HG03378 (cell line): ENCODE data around the gene SMOC2.
"Not testable (repeated sequence)": the region's sequence is repeated elsewhere in the genome, so short reads cannot be mapped to it uniquely, and the experiment has no call there.

Source experiments
- ATAC-seq: cut with Tn5 transposase; IDR thresholded peaks from one replicate; pipeline ENCODE4 v1.9.1; 2021; ENCODE audit warnings: mild to moderate bottlenecking, moderate library complexity; ENCODE audit not compliant: unreplicated experiment

SMOC2 gene

DNA sequence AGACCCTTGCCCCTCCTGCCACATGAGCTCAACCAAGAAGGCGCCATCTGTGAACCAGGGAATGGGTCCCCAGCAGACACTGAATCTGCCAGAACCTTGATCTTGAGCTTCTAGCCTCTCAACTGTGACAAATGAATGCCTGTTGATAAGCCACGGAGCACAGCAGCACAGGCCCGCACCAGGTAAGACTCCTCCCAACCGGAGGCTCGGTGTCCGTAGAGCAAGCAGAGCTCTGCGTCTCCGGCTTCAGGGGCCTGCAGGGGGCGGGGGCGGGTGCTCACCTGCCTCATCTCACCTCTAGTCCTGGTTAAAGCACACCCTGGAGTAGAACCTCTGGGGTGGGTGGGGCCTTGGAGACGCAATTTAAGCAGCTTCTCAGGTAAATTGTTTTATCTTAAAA, 122.7 kb downstream of the SMOC2 start:
- no peak for ATAC-seq

DNA sequence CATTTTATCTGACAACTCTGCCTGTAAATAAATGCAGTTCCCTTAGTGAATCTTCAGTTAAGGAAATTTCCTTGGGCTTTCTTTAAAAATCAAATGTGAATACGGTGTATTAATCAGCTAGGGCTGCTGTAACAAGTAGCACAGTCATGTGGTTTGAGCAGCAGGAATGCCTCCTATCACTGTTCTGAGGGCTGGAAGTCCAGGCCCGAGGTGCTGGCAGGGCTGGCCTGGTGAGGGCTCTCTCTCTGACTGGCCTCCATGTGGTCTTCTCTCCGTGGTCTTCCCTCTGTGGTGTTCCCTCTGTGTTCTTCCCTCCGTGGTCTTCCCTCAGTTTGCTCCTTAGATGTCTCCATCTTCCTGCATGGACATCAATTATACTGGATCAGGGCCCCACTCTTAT, 124.1 kb downstream of the SMOC2 start:
- no peak for ATAC-seq

DNA sequence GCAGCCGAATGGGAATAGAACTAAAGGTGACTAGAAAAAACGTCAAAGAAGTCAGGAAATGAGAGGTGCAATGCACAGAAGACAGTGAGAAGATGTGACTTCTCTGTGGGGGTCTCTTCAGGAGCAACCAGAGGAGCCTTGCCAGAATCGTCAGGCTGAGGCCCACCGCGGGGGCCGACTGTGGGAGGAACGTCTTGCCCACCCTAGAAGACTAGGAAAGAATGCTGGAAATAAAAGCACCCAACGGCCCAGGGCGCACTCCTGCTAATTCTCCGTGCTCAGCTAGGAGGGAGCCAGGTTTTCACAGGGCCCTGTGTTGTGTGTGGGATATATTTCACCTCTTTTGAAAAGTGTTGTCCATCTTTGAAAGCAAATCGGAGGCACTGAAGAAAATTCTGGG, 129.2 kb downstream of the SMOC2 start:
- no peak for ATAC-seq

DNA sequence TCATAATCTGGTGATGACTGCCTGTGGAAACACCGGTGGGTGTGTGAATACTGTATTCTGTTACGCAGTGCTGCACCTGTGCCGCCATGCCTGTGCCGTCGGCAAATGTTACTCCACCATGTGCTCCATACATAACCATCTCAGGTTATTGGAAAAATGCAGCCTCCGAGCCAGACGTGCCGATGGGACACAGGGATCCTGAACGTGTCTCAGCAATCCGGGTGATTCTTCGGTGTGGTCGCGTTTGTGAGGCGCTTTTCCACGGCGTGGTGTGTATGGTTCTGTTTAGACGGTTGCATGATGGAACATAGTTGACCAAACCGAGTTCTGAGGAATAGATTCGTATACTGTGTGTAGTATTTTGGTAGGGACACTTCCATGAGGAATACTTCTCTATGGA, 130.3 kb downstream of the SMOC2 start:
- ATAC-seq = no peak

DNA sequence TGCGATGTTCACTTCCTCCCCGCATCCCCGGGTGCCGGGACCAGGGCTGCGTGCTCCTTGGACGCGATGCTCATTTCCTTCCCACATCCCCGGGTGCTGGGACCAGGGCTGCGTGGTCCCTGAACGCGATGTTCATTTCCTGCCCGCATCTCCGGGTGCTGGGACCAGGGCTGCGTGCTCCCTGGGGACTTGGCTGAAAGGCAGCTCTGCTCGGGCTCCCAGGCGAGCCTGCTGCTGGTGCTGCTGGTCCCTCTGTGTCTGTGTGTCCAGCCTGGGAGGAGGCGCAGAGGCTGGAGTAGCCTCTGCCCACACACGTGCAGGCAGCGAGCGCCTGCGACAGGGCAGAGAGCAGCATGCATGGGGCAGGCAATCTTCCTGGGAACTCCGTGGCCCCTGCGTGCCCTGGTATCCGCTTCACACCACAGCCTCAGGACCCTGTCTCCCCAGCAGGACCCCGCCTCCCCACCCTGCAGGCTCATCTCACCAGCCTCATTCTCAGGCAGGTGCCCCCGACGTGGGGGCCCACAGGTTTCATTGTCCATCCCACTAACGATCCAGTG, 132.4 kb downstream of the SMOC2 start:
- not testable (repeated sequence) for ATAC-seq

DNA sequence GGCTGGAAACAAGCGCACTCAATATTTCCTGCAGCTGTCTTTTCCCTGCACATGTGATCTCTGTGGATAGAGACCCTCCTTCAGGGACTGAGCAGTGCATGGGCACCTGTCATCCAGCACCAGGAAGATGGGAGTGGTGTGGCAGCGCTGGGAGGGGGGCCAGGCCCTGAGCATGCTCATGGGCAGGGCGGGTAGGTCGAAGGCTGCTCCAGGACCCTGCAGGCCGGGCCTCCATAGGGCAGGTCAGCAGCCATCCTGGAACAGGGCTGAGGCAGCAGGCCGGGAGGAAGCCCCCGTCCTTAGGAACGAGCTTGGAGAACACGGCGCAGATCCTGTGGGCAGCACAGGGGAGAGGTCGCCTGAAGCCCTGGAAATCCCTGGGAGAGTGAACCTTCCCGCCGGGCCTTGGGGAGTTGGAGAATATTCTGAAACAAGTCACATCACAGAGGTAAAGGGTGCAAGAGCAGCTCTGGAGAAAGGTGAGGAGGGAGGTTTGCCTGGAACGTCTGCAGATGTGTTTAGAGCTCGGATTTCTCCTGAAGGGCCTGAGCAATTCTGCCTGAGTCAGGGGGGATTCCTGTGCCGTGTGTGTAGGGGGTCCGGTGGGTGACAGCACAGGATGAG, 133.2 kb downstream of the SMOC2 start:
- ATAC-seq = no peak

DNA sequence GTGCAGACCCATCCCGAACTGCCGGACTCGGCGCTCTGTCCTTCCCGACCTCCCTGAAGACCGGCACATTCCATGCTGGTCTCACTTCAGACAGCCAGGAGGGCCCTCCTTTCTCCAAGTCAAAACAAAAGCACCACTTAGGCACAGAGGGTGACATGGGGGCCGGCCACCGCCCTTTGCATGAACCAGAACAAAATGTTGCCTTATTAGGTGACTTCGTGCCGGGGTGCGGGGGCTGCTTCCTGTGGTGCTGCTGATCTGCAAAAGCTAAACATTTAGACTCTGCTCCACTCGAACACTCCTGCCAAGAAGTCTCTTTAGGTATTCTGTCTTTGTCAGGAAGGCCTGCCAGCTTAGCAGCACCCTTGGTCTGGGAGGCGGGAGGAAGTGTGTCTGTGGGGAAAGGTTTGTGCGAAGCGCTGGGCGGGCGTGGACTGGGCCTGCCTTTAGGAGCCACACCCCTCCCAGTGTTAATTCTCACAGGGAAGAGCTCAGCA, 133.8 kb downstream of the SMOC2 start:
- ATAC-seq = no peak

DNA sequence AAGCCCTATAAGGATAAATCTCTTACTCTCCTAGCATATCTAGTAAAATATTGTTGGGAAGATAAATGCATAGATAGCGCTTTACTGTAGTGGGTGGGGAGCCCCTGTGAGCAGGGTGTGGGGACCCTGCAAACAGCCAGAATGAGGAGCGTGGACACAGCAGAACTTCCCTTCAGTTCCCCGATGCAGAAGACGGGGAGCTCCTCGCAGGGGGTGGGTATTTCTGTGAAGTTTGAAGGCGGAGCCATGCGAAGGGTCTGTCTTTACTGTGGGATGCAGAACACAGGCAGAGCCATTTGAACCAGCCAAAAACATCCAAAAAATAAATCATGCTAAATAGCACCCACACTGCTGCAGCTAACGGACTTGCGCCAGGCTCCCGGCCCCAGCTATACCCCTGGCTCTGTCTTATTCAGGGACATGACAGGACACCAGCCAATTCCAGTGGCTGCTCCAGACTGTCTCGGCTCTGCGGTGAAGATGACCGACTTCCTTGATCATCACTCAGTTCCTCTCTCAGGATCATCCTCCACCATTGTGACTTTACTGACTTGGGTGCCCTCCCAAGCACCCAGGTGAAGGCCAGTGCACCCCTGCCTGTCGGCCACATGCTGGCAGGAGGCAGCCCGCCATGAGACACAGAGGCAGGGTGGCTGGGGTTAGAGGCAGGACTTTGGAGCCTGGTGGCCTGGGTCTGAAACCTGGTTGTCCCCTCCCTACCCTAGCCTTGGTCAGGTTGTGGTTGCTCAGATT, 134.5 kb downstream of the SMOC2 start:
- ATAC-seq = no peak

DNA sequence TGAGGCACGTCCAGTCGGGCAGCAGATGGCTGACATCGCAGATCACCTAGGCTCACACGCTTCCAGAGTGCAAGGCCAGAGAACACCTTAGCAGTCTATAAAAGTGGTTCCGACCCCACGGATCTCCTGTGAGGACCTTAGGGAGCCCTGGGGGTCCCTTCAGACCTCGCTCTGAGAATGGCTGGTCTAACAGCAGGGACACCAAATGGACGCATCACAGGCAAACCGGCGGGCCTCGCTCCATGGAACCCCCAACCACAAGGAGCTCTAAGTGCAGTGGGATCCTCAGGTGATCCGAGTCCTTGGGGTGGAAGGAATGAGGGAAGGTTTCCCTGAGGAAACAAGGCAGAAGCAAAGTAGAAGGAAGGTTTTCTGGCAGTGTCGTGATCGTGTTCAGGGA, 135.4 kb downstream of the SMOC2 start:
- no peak for ATAC-seq

DNA sequence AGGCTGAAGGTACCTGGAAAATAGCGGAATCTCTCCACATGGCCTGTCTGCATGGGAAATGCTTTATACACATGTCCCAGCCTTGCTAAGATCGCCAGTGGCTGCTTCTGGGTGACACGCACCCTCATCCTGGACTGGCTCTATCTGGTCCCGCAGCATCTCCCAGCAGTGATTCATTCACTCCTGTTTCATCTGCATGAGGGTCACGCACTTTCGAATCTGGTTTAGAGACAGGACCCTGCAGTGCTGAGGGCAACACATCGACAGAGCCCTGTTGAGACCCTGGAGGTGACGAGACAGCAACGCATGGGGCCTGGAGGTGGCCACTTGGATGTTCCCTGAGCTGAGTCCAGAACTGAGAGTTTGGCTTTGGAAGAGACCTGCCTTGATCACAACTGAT, 136.5 kb downstream of the SMOC2 start:
- no peak for ATAC-seq

DNA sequence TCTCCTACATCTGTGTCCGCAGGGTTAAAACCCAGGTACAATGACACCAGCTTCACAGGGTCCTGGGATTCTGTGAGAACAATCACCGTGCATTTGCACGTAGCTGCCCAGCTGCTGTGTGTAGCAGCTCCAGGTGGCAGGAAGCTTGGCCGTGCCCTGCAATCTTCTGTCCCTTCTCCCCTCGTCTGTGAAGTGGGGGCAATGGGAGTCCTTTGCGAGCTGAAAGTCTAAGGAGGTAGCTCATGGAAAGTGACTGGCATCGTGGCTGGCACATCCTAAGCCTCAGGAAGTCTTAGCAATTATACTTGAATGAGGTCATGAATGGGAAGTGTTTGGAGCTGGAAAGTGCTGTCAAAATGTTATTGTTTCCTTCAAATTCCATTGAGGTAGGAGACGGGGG, 137.1 kb downstream of the SMOC2 start:
- ATAC-seq = no peak

DNA sequence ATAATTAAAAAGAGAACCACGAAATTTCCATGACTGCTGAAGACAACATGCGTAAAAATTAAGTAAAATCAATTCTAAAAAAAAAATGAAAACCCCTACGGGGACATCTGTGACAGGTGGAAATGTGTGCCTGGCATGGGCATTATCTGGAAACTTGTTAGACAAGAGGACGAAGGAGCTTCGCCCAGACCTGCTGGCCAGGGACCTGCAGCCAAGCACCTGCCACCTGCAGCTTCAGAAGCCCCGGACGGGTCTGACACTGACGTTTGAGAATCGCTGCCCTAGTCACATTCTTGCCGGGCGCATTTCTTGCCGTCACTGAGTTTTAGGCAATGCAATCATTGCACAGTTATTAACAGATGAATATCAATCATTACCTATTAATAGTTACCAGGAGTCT, 140.3 kb downstream of the SMOC2 start:
- no peak for ATAC-seq

DNA sequence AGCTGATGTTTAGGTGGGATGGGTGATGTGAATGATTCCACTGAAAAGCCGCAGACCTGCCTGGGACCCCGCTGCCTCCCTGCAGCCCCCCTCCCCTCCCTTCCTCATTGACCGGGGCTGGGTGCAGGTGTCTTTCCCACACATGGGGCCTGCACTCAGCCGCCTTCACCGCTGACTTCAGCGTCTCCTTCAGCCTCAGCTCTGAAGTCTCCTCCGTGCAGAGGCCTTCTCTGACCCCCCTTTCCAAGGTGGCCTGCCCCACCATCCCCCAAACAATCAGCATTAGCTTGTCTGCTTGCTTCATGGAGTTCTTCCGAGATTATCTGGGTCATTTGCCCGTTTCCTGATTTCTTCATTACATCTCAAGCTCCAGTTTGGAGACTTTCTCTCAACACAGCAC, 140.7 kb downstream of the SMOC2 start:
- ATAC-seq = no peak

DNA sequence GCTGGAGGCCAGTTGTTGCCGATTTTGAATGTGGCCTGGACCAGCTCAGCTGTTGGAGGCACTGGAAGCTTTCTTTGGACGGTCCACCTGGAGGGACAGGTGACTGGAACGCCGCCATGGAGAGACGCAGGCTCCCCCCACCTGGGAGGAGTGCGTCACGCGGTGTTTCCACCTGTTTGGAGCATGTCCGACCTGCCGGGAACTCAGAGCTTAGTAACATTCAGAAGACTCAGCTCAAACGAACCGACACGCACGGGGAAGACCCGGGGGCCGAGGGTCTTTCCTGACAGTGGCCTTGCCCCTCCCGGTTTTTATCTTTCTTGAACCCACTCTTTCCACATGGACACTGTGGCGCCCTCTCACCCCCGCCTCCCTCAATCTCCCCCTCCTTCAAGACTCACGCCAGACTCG, 141.6 kb downstream of the SMOC2 start:
- ATAC-seq = no peak

DNA sequence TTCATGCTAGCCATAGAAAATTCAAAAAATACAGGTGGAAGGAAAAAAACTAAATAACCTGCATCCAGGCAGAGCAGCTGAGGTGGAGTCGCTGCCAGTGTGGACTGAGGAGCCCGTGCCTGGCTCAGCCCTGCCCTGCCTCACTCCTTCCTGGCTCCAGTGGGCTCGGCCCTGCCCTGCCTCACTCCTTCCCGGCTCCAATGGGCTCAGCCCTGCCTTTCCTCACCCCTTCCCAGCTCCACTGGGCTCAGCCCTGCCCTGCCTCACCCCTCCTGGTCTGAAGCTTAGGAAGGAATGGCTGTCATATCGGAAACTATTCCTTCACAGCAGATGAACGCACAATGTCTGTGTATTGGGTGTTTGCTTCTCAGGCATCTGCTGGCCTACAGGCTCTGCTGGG, 142.1 kb downstream of the SMOC2 start:
- ATAC-seq = no peak

DNA sequence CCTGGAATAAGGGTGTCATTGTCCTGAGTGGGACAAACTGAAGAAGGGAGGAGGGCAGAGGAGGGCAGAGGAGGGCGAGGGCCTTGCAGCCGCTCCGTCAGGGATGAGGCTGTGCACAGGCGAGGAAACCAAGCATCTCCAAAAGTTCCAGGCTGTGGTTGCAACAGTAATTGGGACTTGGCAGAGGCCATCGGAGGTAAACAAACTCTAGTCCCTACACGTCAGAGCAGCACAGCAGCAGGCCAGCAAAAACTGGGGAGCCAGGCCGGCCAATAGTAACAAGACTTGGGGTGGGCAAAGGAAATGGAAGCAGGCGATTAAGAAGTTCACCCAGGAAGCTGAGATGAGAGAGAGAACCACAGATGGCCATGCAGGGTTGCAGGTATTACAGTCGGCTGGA, 142.8 kb downstream of the SMOC2 start:
- no peak for ATAC-seq

DNA sequence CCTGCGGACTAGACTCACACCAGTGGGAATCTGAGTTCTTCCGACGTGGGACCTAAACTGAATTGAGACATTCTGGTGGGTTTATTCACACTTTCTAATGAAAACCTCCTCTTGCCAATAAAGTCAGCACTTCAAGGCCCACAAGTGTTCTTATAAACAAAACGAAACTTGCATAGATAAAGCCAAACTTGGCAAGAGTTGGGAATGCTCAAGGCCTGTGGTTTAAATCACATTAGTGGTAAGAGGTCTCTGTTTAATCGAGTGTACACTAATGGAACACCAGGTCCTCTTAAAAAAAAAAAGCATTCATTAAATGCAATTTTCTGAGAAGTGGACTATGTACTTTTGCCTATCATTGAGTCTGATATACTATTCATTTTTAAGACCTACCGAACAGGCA, 143.3 kb downstream of the SMOC2 start:
- no peak for ATAC-seq

DNA sequence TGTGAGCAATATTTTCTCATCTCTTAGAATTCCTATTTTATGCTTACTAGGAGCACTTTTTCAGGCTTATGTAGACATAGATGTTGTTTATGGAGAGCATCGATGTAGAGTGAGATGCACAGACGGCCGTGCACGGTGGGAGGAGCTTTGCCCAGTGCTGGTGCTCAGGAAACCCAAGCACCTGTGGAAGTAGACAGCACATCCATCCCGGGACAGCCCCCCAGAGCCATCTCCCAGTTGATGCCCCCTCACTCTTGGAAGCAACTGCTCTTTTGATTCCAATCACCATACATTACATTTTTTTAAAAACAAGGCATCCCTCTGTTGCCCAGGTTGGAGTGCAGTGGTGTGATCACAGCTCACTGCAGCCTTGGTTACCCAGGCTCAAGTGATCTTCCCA, 143.7 kb downstream of the SMOC2 start:
- ATAC-seq = no peak

DNA sequence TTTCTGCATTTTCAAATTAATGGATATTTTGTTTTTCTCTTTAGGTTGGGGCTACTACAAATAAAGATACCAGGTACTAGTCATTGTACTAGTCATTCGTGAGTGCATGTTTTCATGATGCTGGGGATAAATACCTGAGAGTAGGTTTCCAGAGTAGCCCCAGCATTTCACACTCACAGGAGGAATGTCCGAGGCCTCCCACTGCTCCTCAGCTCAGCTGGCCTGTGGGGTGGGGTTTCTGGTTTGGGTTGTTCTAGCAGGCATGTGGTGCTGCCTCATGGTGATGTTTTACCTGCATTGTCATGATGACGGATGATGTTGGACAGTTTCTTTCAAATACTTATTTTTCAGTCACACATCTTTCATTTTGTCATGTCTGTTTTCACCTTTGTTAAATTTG, 144.5 kb downstream of the SMOC2 start:
- no peak for ATAC-seq

DNA sequence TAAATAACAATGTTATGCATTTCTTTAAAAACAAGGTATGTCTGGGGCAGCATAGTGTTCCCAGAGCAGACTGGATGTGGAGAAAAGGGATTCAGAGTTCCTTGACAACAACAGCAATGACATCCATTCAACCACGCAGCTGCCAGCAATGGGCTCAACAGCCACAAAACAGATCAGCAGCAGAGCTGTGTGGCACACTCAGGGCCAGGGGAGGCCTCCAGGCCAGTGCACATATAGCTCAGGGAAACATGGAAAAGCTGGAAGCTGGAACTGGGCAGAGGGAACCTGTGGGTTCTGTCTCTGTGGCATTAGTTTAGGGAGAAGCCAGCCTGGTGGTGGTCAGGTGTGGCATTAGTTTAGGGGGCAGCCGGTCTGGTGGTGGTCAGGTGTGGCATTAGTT, 148.3 kb downstream of the SMOC2 start:
- no peak for ATAC-seq

DNA sequence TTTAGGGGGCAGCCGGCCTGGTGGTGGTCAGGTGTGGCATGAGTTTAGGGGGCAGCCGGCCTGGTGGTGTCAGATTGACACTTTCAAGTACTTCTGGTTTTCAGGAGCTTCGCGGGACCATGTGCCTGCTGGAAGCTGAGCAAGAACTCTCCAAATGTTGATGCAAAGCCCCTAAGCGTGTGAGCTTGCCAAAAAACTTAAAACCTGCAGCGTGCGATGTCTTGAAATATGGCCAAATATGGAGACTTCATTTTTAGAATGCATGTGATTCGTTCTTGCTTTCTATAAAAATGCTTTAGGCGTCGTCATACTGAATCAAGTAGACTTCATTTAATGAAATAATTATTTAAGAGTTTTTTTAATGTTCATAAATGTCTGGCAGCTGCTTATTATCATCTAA, 149.4 kb downstream of the SMOC2 start:
- ATAC-seq = no peak

DNA sequence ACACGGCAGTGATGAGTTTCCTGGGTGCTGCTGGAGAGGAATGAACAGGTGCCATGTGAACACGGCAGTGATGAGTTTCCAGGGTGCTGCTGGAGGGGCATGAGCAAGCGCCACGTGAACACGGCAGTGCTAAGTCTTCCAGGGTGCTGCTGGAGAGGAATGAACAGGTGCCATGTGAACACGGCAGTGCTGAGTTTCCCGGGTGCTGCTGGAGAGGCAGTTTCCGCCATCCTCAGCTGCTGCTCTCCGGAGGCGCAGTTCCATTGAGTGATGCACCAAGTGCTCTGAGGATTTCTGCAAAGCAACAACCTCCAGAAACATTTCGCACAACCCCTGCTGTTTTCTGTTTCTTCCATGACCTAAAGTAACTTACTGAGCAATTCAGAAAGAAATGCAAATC, 155.4 kb downstream of the SMOC2 start:
- ATAC-seq = no peak
